Panc1 (cell line): ENCODE data around the gene BIK. TPM values are rescaled to one million over a fixed set of nuclear protein-coding genes. Genes with fewer than 3 reads are reported as not detected.

Source experiments
- ATAC-seq: fragments of 200-7000 bp; cut with Tn5 transposase; 2 replicates; pipeline ENCODE4 v1.9.1; 2020; ENCODE audit warnings: mild to moderate bottlenecking, moderate library complexity
- BruUV-seq: library from RNA; stranded (reverse); fragments of 400-500 nt; replicated peaks from 2 replicates; lab custom pipeline; 2021; lab: Mats Ljungman, UMichigan
- CTCF ChIA-PET: fragments of 300-600 bp; sonication (Branson Sonifier 250); formaldehyde crosslinking; loops from one replicate; lab custom pipeline; 2022; ENCODE audit warnings: antibody characterized with exemption; lab: Charles Lee
- POLR2A ChIA-PET: fragments of 300-600 bp; sonication (Branson Sonifier 250); formaldehyde crosslinking; loops from one replicate; lab custom pipeline; 2022; ENCODE audit warnings: antibody characterized with exemption; lab: Charles Lee
- DNase-seq: peaks from one replicate; pipeline ENCODE4 v3.0.0-alpha.2; 2010; ENCODE audit warnings: low read depth, low spot score
- H3K27ac ChIP-seq: 2 replicates; pipeline ENCODE4 v1.5.1; 2011; ENCODE audit warnings: mild to moderate bottlenecking, low read length, inconsistent platforms
- H3K27me3 ChIP-seq: fragments of 200-500 bp; sonication (Bioruptor generic); 2 replicates; pipeline ENCODE4 v1.6.0; 2014; ENCODE audit warnings: low read length, inconsistent platforms; ENCODE audit not compliant: control insufficient read depth, insufficient read depth
- H3K36me3 ChIP-seq: fragments of 200-500 bp; sonication (Bioruptor generic); 2 replicates; pipeline ENCODE4 v1.5.1; 2014; ENCODE audit warnings: inconsistent platforms, mild to moderate bottlenecking, low read length, moderate library complexity; ENCODE audit not compliant: control insufficient read depth, insufficient read depth
- H3K4me1 ChIP-seq: 2 replicates; pipeline ENCODE4 v1.5.1; 2011; ENCODE audit warnings: inconsistent platforms, mild to moderate bottlenecking, low read length, moderate library complexity; ENCODE audit not compliant: control insufficient read depth, insufficient read depth
- H3K4me3 ChIP-seq, 2 experiments: 2 replicates each; pipeline ENCODE4 v1.5.1; 2011 to 2012; ENCODE audit warnings: low read depth in 2 of 2, low read length in 2 of 2, mild to moderate bottlenecking in 2 of 2, inconsistent platforms in 1 of 2, moderate library complexity in 1 of 2
- H3K9me3 ChIP-seq: fragments of 200-500 bp; sonication (Bioruptor generic); 2 replicates; pipeline ENCODE4 v1.5.1; 2014; ENCODE audit warnings: low read depth, mild to moderate bottlenecking, inconsistent platforms, low read length, moderate library complexity; ENCODE audit not compliant: control insufficient read depth, insufficient read depth
- CTCF ChIP-seq: fragments of 450-650 bp; IDR thresholded peaks from 2 replicates; pipeline ENCODE4 v1.5.1; 2017; ENCODE audit warnings: mild to moderate bottlenecking
- POLR2AphosphoS5 ChIP-seq: IDR thresholded peaks from 2 replicates; pipeline ENCODE4 v1.6.1; 2012; ENCODE audit warnings: mild to moderate bottlenecking, low read depth, low read length, moderate library complexity
- REST ChIP-seq, 2 experiments: IDR thresholded peaks; 2 replicates each; pipeline ENCODE4 v1.6.1; 2011 to 2012; ENCODE audit warnings: low read depth in 2 of 2, control low read depth in 1 of 2, low read length in 1 of 2, mild to moderate bottlenecking in 1 of 2, moderate library complexity in 1 of 2; ENCODE audit not compliant: insufficient read depth in 1 of 2
- SIN3A ChIP-seq: IDR thresholded peaks from 2 replicates; pipeline ENCODE4 v1.6.1; 2012; ENCODE audit warnings: low read depth, mild to moderate bottlenecking, low read length, moderate library complexity, borderline replicate concordance; ENCODE audit not compliant: insufficient read depth
- TCF7L2 ChIP-seq: IDR thresholded peaks from 2 replicates; pipeline ENCODE4 v1.6.1; 2011; ENCODE audit warnings: mild to moderate bottlenecking, low read depth, low read length, inconsistent platforms
- in situ Hi-C: cut with HindIII; loops from 2 replicates; pipeline ENCODE4 v1.10.0; 2016; ENCODE audit warnings: low sequenced_read_pairs, low pct_unique_long_range_greater_than_20kb
- intact Hi-C: fragments of 100-400 bp; cut with micrococcal nuclease; formaldehyde crosslinking; loops from one replicate; pipeline ENCODE4 v1.10.0; 2022; ENCODE audit not compliant: unreplicated experiment
- total RNA-seq: library from RNA; stranded (reverse); gene quantifications from one replicate; pipeline ENCODE4 v1.2.1, GENCODE V29; 2021; ENCODE audit not compliant: unreplicated experiment

BIK gene
- total RNA-seq, 1 experiment from 2014 or later: 0.18 TPM

GRCh38 chr22:43171019-43171491, 60.5 kb downstream of the BIK start:
- in situ Hi-C loops: no loop called here
- Histone ChIP-seq H3K27me3 (no peaks in the 10 kb centered on the region), H3K4me3 (no peak overlapping the region), H3K36me3 (no peaks in the 10 kb centered on the region), H3K9me3 (no peaks in the 10 kb centered on the region), H3K4me1 (no peaks in the 10 kb centered on the region), H3K27ac (no peak overlapping the region)
- TF ChIP-seq TCF7L2: no peak
- no peak for TF ChIP-seq POLR2AphosphoS5
- no peak for TF ChIP-seq REST (IDR thresholded peaks at IDR 0.05; ENCODE audit: insufficient read depth in 1 of 2, low read depth in 2 of 2, low read length in 1 of 2)
- TF ChIP-seq SIN3A: no peak
- TF ChIP-seq CTCF: no peak
- intact Hi-C loops: no loop called here
- no TSS peak for BruUV-seq
- POLR2A ChIA-PET: no interaction called here
- ATAC-seq: no peak
- CTCF ChIA-PET: no interaction called here
- DNase-seq: no peak

- POLR2A ChIA-PET: no interaction called here
- DNase-seq (no peak), ATAC-seq (no peak)
- no peaks in the 10 kb centered on the region for H3K9me3 ChIP-seq
- H3K27ac ChIP-seq: no peak overlapping the region
- TF ChIP-seq POLR2AphosphoS5: no peak
- TF ChIP-seq REST (IDR thresholded peaks at IDR 0.05; ENCODE audit: insufficient read depth in 1 of 2, low read depth in 2 of 2, low read length in 1 of 2): no peak
- TF ChIP-seq SIN3A: no peak
- intact Hi-C loops: no loop called here
- H3K4me1 ChIP-seq: no peaks in the 10 kb centered on the region
- no TSS peak for BruUV-seq
- H3K36me3 ChIP-seq: no peaks in the 10 kb centered on the region
- CTCF ChIA-PET: no interaction called here
- in situ Hi-C loops: no loop called here
- no peak overlapping the region for H3K4me3 ChIP-seq
- H3K27me3 ChIP-seq: no peaks in the 10 kb centered on the region
These were observed 61.1 kb downstream of the BIK start for GRCh38 chr22:43171607-43172006.
